Right cardiac atrium (tissue), 5 donors: Measurements from ENCODE around the gene SERBP1. TPM values are rescaled to one million over a fixed set of nuclear protein-coding genes. Genes with fewer than 3 reads are reported as not detected.

Experiments used
- ATAC-seq, 2 donors: fragments of 200-7000 bp; cut with Tn5 transposase; one replicate each; pipeline versions ENCODE4 v1.8.0 to v1.9.1; 2020; ENCODE audit warnings: moderate library complexity in 2 of 2, mild to moderate bottlenecking in 1 of 2
- DNase-seq, 3 donors: peaks; one replicate each; pipeline ENCODE4 v3.0.0-alpha.2; 2020
- H3K27ac ChIP-seq: one replicate; pipeline ENCODE4 v1.5.1; 2013; ENCODE audit warnings: mild to moderate bottlenecking, low read length, control low read depth, moderate library complexity
- H3K27me3 ChIP-seq: one replicate; pipeline ENCODE4 v1.6.1; 2013; ENCODE audit not compliant: control insufficient read depth, insufficient read depth
- H3K4me1 ChIP-seq: one replicate; pipeline ENCODE4 v1.6.1; 2013; ENCODE audit warnings: low read length; ENCODE audit not compliant: control insufficient read depth, insufficient read depth
- H3K4me3 ChIP-seq: one replicate; pipeline ENCODE4 v1.5.1; 2013; ENCODE audit warnings: low read length, control low read depth
- H3K9me3 ChIP-seq: one replicate; pipeline ENCODE4 v1.6.1; 2013; ENCODE audit warnings: low read length; ENCODE audit not compliant: control insufficient read depth
- WGBS: extraction: QIAGEN DNeasy Blood & Tissue Kit; methylation state at CpG from one replicate; pipeline ENCODE4 v1.1.7; 2013; 5-methylcytosine and 5-hydroxymethylcytosine counted together
- intact Hi-C, 4 donors: fragments of 100-400 bp; cut with DNase I; formaldehyde crosslinking; loops; one replicate each; pipeline versions ENCODE4 v1.11.0 to v1.14.0; 2022 to 2023
- long read RNA-seq, 4 donors: library from polyadenylated mRNA; unstranded; transcript quantifications; one replicate each; pipeline ENCODE4 v2.0.0, GENCODE V29; 2020 to 2021
- polyA plus RNA-seq: library from polyadenylated mRNA; stranded (reverse); fragments of 200-250 nt; gene quantifications from one replicate; pipeline ENCODE4 v1.2.3, GENCODE V29; 2013
- total RNA-seq, 4 donors: library from RNA; stranded (reverse); fragmentation: NEBNext Ultra II Directional; extraction: Animal tissue kit (Norgen Biotek cat#: 25700); gene quantifications; one replicate each; pipeline ENCODE4 v1.2.1, GENCODE V29; 2021
- donor health status: healthy with polysubstance abuse.
- donor health status: DM: no; HTN: yes; CAD: no.
- donor health status: DM: no; HTN: no; CAD: no.
- donor health status: DM: no; HTN: yes; CAD: no; lungs with severe emphysema.
- donor health status: DM: yes; HTN: yes; CAD: no.

The SERBP1 gene
- 100 to 1,000 TPM; 108 to 122 (median 114) TPM for total RNA-seq
- polyA plus RNA-seq: 77.0 TPM
- long read RNA-seq, donor 1, full-length matches to known transcripts: 210 of 227 reads
- long read RNA-seq, donor 1, partial matches to known transcripts: 11 of 227 reads
- long read RNA-seq, donor 1, other reads (novel, unspliced or antisense): 6 of 227 reads
- long read RNA-seq, donor 2, full-length matches to known transcripts: 98 of 102 reads
- long read RNA-seq, donor 2, partial matches to known transcripts: 1 of 102 reads
- long read RNA-seq, donor 2, other reads (novel, unspliced or antisense): 3 of 102 reads
- long read RNA-seq, donor 3, full-length matches to known transcripts: 383 of 419 reads
- long read RNA-seq, donor 3, partial matches to known transcripts: 19 of 419 reads
- long read RNA-seq, donor 3, other reads (novel, unspliced or antisense): 17 of 419 reads
- long read RNA-seq, donor 4, full-length matches to known transcripts: 127 of 140 reads
- long read RNA-seq, donor 4, partial matches to known transcripts: 9 of 140 reads
- long read RNA-seq, donor 4, other reads (novel, unspliced or antisense): 4 of 140 reads

DNA sequence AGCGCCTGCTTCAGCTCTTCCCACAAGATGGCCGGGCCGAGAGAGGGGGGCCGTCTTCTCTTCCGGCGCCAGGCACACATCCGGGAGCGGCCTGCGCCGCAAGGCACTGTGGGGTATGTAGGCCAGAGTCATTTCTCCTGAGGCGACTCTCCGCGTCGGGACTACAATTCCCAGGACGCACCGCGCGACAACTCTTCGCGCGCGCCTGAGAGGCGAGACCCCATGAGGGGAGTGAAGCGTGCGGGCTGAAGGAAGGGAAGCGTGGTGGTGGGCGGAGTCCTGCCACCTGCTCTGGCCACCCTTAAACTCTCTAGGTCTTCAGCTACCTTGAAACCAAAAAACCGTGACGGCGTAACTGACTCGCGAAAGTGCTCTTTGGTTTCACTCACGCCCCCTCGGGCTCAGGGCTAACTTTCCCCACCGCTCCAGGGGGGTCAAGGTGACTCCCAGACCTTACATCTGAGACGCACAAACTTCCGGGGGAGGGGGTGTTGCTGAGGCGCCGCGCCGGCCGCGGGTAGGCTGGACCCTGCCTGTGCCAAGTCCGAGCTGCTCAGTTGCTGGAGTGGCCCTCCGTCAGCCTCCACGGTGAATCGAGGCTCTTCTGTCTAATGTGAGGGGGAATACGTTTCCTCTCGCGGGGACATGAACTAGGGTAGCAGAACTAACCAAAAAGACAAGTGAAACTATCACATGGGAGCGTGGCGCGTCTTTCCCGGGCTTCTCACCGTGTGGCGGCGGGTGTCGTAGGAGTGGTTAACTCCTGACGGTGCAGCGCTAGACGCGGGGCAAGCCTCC, at the start of gene SERBP1:
Gene SERBP1, minus strand, starts transcription at position 45 of the 798 bp plus-strand sequence. CDS start 102 bp downstream, outside the sequence.
- no peaks in the 10 kb centered on the region for H3K4me1 ChIP-seq
- H3K9me3 ChIP-seq: no peaks in the 10 kb centered on the region
- peak within 1 kb of the TSS; percentile 88 for H3K27ac ChIP-seq
- no peaks in the 10 kb centered on the region for H3K27me3 ChIP-seq
- H3K4me3 ChIP-seq: peak within 1 kb of the TSS; percentile 58
- DNase-seq (peak; percentile 97 to 99 (median 98)), ATAC-seq (peak; percentile 99)
- intact Hi-C loops: no loop called here
- under 1% methylated on average over 62 of the region's 62 CpGs for WGBS

DNA sequence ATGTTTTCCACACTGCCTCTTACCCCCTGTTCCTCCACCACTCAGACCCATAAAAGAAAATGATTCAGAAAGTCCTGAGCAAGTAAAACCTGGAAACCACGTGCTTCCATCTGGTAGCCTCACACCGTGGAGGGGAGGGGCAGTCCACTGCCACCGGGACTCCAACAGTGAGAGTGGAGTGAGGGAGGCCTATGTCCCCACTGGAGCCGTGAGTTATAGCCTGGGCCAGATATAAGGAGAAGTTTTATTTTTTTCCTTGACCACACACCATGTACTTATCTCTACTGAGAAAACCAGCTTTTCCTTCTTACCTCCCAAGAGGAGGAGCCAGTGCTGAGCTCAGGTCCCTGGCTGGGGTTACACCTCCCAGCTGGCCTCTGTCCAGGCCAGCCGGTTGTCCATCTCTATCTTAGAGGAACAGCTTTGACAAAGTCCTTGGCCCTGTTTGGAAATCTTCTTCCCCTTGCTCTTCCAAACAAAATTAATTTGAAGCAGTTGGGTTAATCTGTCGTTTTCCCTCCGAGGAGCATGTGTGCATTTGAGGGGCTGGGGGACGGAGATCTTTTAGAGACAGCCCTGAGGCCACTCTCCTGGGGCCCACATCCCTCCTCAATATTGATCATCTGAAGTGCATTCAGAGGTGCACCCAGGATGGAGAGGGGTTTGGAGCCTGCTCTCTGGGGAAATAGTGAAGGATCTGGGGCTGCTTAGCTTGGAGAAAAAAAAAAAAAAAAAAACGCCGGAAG, 49.1 kb upstream of the SERBP1 start:
- intact Hi-C loops: no loop called here
- no peaks in the 10 kb centered on the region for H3K9me3 ChIP-seq
- DNase-seq: peak in 2 of 3 donors; percentile 38 to 74
- WGBS: 25% methylated on average over 10 of the region's 10 CpGs
- no peaks in the 10 kb centered on the region for H3K27me3 ChIP-seq
- H3K4me3 ChIP-seq: no peak overlapping the region
- peak; percentile 74 to 85 for ATAC-seq
- peaks cover under 1% of the 10 kb centered on the region for H3K4me1 ChIP-seq
- no peak overlapping the region for H3K27ac ChIP-seq

DNA sequence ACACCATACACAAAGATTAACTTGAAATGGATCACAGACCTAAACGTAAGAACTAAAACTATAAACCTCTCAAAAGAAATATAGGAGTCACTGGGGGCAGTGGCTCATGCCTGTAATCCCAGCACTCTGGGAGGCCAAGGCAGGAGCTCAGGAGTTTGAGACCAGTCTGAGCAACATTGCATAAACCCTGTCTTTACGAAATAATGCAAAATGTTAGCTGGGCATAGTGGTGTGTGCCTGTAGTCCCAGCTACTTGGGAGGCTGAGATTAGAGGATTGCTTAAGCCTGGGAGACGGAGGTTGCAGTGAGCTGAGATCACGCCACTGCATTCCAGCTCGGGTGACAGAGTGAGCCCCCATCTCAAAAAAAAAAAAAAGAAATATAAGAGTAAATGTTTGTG, 46.7 kb upstream of the SERBP1 start:
- H3K27me3 ChIP-seq: no peaks in the 10 kb centered on the region
- no peaks in the 10 kb centered on the region for H3K9me3 ChIP-seq
- no peak overlapping the region for H3K4me3 ChIP-seq
- WGBS: 72% methylated on average over 5 of the region's 5 CpGs
- ATAC-seq (no peak), DNase-seq (no peak)
- intact Hi-C loops: no loop called here
- no peak overlapping the region for H3K27ac ChIP-seq
- no peaks in the 10 kb centered on the region for H3K4me1 ChIP-seq

DNA sequence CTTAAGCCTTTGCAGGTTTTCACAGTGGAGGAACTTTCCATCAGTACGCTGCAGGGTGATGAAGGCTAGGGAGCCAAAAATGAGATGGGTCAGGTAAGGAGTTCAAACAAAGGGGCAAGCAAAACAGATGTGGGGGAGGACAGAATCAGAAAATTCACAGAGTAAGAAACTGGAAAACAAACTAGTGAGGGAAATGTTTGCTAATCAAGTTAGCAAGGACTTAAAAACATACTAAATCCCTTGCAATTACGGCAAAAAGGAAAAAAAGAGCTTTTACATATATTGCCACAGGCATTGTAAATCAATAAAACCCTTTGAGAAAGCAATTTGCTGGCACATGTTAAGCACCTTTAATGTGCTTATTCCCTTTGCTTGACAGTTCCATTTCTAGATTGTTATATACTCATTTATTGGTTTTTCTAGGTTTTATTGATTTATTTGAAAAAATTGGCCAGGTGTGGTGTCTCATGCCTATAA, 45.8 kb upstream of the SERBP1 start:
- 94% methylated on average over 2 of the region's 2 CpGs for WGBS
- DNase-seq (no peak), ATAC-seq (no peak)
- Histone ChIP-seq H3K27me3 (no peaks in the 10 kb centered on the region), H3K4me1 (no peaks in the 10 kb centered on the region), H3K4me3 (no peak overlapping the region), H3K27ac (no peak overlapping the region), H3K9me3 (no peaks in the 10 kb centered on the region)
- intact Hi-C loops: no loop called here

DNA sequence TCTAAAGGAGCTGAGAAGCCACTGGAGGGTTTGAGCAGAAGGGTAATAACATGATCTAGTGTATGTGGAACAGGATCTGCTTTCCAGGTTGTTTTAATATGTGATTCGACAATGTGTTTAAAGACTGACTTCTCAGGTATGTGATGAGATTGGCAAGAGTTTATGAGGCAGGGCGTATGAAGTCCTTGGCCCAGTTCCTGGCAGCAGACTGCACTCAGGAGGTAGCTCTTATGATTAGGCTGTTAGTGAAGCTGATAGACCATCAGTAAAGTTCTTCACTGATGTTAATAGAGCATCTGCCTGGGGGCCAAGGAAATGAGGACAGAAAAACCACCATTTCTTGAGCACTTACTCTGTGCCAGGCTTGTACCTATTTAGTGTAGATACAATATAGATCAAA, 41.9 kb upstream of the SERBP1 start:
- Histone ChIP-seq H3K4me1 (peaks cover 2% of the 10 kb centered on the region), H3K9me3 (no peaks in the 10 kb centered on the region), H3K27ac (no peak overlapping the region), H3K4me3 (no peak overlapping the region), H3K27me3 (no peaks in the 10 kb centered on the region)
- no peak for DNase-seq
- no peak for ATAC-seq
- intact Hi-C loops: no loop called here
- 71% methylated on average over 2 of the region's 2 CpGs for WGBS

DNA sequence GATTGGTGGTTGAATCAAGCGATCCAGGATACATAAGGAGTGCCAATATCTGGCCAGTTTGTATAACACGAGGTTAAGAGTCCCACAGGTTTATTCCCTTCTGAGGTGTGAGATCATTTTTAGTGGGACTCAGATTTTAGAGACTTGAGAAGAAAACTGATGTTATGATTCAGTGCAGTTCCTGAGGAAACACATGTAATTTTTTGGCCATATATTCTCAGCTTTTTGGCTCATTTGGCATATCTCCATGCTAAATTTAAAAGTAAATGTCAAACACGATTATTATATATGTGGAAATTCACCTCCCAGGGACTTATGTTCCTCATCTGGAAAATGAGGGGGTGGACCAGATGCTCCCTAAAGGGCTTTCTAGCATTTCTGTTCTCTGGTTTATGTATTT, 39.2 kb upstream of the SERBP1 start:
- ATAC-seq (no peak), DNase-seq (no peak)
- Histone ChIP-seq H3K27me3 (no peaks in the 10 kb centered on the region), H3K4me3 (no peak overlapping the region), H3K27ac (no peak overlapping the region), H3K4me1 (peaks cover 2% of the 10 kb centered on the region), H3K9me3 (no peaks in the 10 kb centered on the region)
- WGBS: 62% methylated on average over 3 of the region's 3 CpGs
- intact Hi-C loops: loop anchor here in 1 of 4 donors (10.0 kb wide), 1 partner anchor 75 kb away; no protein-coding TSS in a partner anchor

DNA sequence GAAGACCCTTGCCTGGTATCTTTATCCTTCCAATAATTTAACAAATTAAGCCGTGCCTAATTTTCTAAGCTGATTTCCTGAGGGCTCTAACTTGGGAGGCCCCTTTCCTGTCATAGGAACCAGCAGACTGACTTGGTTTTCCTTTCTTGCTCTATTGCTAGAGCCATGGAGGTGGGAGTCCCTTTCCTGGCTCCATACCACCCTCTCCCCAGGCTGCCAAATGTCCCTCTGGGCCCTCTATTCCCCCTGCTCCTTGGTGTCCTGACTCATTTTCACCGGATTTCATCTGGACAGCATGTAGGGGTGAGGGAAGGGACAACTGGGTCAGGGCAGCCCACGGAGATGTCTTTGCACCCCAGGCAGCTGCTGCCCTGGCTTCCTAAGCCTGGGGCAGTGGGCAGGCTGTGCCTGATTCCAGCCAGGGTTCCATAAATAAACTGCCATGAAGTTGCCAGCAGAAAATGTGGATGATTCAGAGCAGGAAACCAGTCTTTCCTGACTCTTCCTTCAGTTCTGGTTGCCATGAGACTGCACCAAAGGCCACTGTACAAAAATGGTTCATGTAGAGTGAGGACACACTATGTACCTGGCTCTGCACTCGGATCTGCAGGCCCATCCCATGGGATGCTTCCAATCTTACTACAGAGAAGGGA, 38.0 kb upstream of the SERBP1 start:
- H3K4me3 ChIP-seq: no peak overlapping the region
- WGBS: 62% methylated on average over 4 of the region's 4 CpGs
- no peaks in the 10 kb centered on the region for H3K27me3 ChIP-seq
- intact Hi-C loops: loop anchor here in 1 of 4 donors (10.0 kb wide), 1 partner anchor 73 kb away; no protein-coding TSS in a partner anchor
- H3K4me1 ChIP-seq: peaks cover 2% of the 10 kb centered on the region
- no peaks in the 10 kb centered on the region for H3K9me3 ChIP-seq
- DNase-seq (no peak), ATAC-seq (no peak)
- H3K27ac ChIP-seq: no peak overlapping the region

DNA sequence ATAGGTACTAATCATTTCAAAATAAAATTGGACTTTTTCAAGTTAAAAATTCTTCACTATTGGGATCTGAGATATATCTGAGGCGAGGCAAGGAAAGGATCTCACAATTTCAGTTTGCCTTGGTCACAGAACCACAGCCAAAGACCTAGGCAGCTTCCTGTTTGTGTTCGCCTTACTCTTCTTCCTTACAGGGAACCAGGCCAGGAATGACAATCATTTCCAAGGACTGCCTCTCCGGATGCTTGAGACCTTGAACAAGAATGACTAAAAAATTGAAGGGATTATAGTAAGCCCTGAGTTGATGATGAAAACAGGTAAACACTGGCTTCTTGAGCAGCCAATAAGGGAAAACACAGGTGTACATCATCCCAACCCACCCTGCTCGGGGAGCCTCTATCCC, 35.2 kb upstream of the SERBP1 start:
- 57% methylated on average over 4 of the region's 4 CpGs for WGBS
- H3K27ac ChIP-seq: no peak overlapping the region
- peaks cover 5% of the 10 kb centered on the region for H3K4me1 ChIP-seq
- H3K27me3 ChIP-seq: no peaks in the 10 kb centered on the region
- intact Hi-C loops: loop anchor here in 1 of 4 donors (10.0 kb wide), 1 partner anchor 71 kb away; no protein-coding TSS in a partner anchor
- H3K9me3 ChIP-seq: no peaks in the 10 kb centered on the region
- DNase-seq (no peak), ATAC-seq (no peak)
- no peak overlapping the region for H3K4me3 ChIP-seq

DNA sequence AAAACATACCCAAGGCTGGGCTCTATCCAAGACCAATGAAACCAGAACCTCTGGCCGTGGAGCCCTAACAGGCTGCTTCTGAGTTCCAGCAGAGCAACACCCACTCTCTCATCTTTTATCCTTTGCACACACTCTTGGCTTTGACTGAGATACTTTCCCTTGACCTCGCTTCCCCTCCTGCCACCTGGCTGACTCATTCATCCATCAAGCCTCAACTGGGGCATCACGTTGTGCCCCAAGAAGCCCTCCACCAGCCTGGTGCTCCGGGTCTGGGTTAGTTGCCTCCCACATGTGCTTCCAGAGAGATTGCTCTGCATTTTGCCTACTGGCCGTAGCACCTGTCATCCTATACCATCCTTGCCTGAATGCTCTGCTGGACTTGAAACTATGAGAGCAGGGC, 34.5 kb upstream of the SERBP1 start:
- H3K27ac ChIP-seq: no peak overlapping the region
- DNase-seq (no peak), ATAC-seq (no peak)
- H3K9me3 ChIP-seq: no peaks in the 10 kb centered on the region
- H3K27me3 ChIP-seq: no peaks in the 10 kb centered on the region
- intact Hi-C loops: loop anchor here in 1 of 4 donors (10.0 kb wide), 1 partner anchor 70 kb away; no protein-coding TSS in a partner anchor
- H3K4me1 ChIP-seq: peaks cover 5% of the 10 kb centered on the region
- 94% methylated on average over 5 of the region's 5 CpGs for WGBS
- no peak overlapping the region for H3K4me3 ChIP-seq

DNA sequence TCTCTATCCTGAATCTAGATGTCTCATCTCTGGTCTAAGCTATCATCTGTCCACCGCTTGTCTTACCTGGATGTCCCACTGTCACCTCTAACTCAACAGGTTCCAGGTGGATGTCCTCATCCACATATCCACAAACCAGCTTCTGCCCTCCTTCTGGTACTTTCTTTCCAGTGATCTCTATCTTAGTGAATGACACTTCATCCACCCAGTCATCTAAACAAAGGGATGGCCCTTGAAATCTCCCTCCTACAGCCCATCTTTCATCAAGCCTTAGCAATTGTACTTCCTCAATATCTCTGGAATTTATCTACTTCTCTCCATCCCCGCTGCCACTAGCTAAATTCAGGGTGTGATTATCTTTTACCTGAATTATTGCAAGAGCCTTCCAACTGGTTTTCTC, 33.9 kb upstream of the SERBP1 start:
- peaks cover 5% of the 10 kb centered on the region for H3K4me1 ChIP-seq

More for the DNA sequence above, 33.9 kb upstream of the SERBP1 start:
- no peak overlapping the region for H3K27ac ChIP-seq
- H3K27me3 ChIP-seq: no peaks in the 10 kb centered on the region
- H3K9me3 ChIP-seq: no peaks in the 10 kb centered on the region
- ATAC-seq: no peak
- 94% methylated on average over 2 of the region's 2 CpGs for WGBS
- DNase-seq: no peak
- no peak overlapping the region for H3K4me3 ChIP-seq
- intact Hi-C loops: loop anchor here in 1 of 4 donors (10.0 kb wide), 1 partner anchor 69 kb away; no protein-coding TSS in a partner anchor
